RCC 7860 (cell line): Measurements from ENCODE around the gene POLR3A.

Experiments used
- DNase-seq: peaks from one replicate; pipeline ENCODE4 v3.0.0-alpha.2; 2015; ENCODE audit warnings: low spot score
- FAIRE-seq: peaks from 2 replicates; lab custom pipeline; 2012; peaks lifted over from hg19 to GRCh38; lab: Jason Lieb, UNC

POLR3A gene

GRCh38 chr10:77983384-77984341 is 45.7 kb downstream of the POLR3A start:
- no peak for FAIRE-seq

DNA sequence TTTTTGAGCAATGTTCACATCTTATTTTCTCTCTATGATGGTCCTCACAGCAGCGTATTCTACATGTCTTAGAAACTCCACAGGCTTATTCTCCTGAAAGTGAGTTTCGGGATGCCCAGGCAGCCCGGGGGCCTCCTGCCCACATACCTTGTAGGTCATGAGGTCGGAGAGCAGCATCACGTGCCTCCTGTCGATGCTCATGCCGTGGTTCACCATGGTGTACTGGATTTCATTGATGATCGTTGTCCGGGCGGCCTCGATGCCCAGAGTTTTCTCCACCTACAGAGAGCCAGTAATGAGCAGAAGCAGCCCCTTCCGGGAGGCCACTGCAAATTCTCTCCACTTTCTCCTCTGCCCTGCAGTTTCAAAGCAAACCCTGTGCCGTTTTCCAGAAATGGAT is 48.0 kb downstream of the POLR3A start:
- no peak for FAIRE-seq

More at GRCh38 chr10:77983384-77984341, 45.7 kb downstream of the POLR3A start:
- peak; percentile 16 for DNase-seq

DNA sequence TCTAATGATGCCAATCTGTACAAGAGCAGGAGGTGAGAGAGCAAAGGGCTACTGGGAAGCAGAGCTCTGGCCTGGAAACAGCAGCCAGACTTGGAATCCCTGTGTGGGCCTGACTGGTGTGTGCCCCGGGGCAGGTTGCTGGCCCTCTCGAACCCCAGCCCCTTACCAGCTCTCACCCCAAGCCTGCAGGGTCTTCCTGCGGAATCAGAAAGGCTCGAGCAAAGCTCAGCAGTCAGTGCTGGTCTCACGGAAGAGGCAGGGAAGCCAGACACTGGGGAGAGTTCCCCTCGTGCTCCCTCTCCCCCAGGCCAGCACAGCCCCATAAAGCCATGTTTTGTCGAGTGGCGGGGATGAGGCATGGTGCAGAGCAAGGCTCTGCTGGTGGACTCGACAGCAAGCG is 50.1 kb downstream of the POLR3A start:
- DNase-seq: no peak
- FAIRE-seq: no peak

More for the DNA sequence above, 48.0 kb downstream of the POLR3A start:
- no peak for DNase-seq

- DNase-seq (no peak), FAIRE-seq (no peak)
These were observed 51.0 kb downstream of the POLR3A start for GRCh38 chr10:77978360-77978759.

- FAIRE-seq: no peak
- DNase-seq: no peak
These were observed 51.4 kb downstream of the POLR3A start for GRCh38 chr10:77977934-77978333.

DNA sequence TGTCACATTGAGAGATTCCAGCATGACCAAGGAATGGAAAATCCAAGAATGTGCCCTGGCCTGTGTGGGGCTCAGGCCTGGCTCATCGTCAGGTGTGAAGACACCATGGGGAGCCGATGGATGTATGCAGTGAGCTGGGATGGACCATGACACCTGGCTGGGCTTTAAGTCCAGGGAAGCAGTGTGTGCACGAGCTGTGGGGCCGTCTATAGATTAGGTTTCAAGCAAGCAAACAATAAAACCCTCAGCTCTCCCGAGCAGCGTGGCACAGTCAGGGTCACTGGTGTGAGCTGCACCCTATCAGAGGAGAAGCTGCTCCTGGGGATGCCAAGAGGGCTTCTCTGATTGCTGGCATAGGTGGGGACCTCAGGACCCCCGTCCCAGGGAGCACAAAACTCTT is 52.3 kb downstream of the POLR3A start:
- FAIRE-seq (no peak), DNase-seq (no peak)

DNA sequence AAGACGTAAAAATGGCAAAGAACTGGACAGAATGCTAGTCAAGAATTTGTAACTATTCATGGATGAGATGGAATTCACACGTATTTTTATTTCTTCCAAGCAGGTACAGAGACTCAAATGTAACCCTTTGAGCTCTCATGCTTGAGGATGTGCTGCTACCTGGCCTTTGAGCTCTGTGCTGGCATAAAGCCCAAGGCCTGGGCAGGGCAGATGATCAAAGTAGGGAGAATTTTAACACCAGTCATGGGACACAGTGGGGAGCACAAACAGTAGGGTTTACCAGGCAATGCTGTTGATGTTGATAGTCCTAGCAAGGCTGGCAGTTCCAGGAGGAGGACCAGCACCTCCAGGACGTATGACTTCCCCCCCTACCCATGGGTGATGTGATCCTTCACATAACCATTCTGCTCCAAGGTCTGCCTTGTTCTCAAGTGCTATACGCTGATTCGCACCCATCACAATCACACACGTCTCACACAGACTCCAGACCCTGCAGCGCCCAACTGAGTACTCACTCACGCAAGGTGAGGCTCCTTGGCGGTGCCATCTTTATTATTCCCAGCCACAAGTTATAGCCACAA is 54.1 kb downstream of the POLR3A start:
- FAIRE-seq (no peak), DNase-seq (no peak)

GRCh38 chr10:77974396-77975074 is 54.8 kb downstream of the POLR3A start:
- FAIRE-seq (no peak), DNase-seq (no peak)

DNA sequence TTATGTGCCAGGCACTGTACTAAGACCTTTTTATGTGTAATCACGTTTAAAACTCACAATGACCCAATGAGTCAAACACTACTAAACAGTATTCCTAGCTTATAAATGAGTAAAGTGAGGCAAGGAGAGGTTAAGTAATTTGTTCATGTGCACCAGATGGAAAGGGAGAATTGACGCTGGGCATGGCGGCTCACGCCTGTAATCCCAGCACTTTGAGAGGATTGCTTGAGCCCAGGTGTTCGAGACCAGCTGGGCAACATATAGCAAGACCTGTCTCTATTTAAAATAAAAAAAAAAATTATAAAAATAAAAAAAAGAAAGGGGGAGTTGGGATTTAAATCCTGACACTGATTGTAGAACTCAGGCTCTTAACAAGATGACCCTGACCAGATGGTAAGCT is 56.0 kb downstream of the POLR3A start:
- FAIRE-seq (no peak), DNase-seq (no peak)

DNA sequence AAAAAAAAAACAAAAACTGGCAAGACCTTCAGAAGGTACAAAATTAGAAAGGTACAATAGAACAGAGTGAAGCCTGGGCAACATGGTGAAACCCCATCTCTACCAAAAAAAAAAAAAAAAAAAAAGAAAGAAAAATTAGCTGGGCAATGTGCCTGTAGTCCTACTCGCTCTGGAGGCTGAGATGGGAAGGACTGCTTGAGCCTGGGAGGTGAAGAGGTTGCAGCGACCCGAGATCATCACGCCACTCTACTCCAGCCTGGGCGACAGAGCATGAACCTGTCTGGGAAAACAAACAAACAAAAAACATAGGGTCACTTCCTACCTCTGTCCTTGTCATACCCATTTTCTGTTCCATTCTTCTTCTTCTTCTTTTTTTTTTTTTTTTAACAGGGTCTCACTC is 57.2 kb downstream of the POLR3A start:
- FAIRE-seq (no peak), DNase-seq (no peak)

DNA sequence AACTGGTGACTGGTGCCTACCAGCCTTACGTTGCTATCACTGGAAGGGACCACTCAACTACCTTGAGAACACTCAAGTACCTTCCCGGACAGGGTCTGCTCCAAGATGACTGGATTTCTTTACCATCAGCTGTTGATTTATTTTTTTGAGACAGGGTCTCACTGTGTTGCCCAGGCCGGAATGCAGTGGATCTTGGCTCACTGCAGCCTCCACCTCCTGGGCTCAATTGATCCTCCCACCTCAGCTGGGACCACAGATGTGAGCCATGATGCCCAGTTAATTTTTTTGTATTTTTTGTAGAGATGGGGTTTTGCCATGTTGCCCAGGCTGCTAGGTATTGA is 57.5 kb downstream of the POLR3A start:
- no peak for FAIRE-seq
- no peak for DNase-seq

DNA sequence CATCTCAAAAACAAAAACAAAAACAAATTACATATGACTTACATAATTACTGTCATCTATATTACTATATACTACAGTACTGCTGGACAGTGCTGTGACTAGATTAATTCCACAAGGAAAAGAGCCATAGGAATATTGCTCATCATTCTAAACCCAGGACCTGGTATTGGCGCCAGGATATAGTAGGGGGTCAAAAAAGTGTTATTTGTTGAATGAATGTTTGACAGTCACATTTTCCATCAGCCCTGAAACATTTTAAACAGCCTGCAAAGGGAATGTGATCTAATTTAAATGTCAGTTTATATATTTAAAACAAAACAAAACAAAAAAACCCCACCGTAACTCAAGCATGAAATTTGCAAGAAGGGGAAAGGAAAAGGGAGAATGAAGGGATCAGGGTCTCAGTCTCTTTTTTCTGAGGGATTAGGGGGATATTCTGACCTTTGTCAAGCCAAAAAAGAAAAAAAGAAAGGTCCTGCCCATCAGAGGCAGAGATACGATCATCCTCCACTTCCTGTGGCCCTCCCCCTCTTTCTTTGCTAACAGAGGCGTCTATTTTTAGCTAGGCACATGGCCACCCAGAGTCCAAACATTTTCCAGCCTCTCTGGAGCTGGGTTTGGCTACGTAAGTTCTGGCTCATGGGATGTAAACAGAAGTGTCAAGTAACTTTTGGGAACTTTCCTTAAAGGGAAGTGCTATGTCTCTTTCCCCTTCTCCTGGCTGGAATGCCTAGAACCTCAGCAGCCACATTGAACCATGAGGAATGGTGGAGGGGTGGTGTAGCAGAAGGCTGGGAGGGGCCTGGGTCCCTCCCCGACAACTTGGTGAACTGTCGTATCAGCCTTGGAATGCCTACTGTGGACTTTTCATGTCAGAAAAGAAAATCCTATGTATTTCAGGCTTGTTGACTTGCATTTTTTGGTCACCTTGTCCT is 58.2 kb downstream of the POLR3A start:
- no peak for DNase-seq
- no peak for FAIRE-seq

- DNase-seq: no peak
- FAIRE-seq: no peak
These were observed 60.2 kb downstream of the POLR3A start for GRCh38 chr10:77969114-77969513.

DNA sequence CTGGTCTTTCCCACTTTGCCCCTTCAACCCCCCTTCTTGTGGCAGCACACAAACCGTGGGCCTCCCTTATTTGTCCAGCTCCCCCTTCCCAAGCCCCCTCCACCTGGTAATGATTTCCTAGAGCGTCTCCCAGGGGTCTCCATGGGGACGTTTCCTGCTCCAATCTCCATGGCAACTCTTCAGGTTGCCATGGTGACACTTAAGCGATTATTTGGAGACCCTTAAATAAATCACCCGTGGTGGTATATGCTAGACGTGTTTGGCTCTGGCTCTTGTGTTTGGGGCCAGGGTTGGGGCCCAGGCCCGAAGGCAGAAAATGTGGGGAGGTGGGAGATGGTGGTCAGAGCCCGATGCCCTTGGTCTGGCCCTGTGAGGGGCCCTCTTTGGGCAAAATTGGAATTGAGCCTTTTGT is 61.7 kb downstream of the POLR3A start:
- FAIRE-seq (no peak), DNase-seq (no peak)

DNA sequence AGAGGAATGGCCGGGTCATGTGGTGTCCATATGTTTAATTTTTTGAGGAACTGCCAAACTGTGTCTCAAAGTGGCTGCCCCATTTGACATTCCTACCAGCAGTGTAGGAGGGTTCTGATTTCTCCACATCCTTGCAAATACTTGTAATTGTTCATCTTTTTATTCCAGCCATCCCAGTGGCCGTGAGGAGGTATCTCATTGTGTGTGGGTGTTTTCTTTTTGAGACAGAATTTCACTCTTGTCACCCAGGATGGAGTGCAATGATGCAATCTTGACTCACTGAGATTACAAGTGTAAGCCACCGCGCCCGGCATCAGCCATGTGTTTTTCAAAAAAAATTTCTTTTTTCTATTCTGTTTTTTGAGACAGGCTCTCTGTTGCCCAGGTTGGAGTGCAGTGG is 64.0 kb downstream of the POLR3A start:
- FAIRE-seq: no peak

DNA sequence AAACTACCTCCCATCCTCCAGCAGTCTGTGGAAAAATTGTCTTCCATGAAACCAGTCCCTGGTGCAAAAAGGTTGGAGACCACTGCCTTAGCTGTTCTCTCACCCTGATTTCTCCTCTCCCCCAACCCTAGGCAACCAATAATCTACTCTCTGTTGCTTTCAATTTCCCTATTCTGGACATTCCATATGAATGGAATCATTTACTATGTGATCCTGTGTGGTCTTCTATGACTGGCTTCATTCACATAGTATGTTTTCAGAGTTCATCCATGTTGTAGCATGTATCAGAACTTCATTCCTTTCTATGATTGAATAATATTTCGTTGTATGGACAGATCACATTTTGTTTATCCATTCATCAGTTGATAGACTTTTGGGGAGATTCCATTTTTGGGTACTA is 64.5 kb downstream of the POLR3A start:
- FAIRE-seq (no peak), DNase-seq (no peak)

More for the DNA sequence above, 64.0 kb downstream of the POLR3A start:
- peak; percentile 45 for DNase-seq

GRCh38 chr10:77963901-77964300 is 65.4 kb downstream of the POLR3A start:
- no peak for DNase-seq

GRCh38 chr10:77962350-77963146 is 66.8 kb downstream of the POLR3A start:
- FAIRE-seq: no peak

More at GRCh38 chr10:77963901-77964300, 65.4 kb downstream of the POLR3A start:
- no peak for FAIRE-seq

DNA sequence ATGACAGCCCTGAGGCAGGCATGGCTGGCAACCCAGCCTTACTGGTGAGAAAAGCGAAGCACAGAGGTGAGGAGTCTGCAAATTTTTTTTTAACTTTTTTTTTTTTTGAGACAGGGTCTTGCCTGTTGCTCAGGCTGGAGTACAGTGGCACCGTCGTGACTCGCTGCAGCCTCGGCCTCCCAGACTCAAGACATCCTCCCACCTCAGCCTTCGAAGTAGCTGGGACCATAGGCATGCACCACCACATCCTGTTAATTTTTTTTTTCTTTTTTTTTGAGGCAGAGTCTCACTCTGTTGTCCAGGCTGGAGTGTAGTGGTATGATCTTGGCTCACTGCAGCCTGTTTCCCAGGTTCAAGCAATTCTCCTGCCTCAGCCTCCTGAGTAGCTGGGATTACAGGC is 67.6 kb downstream of the POLR3A start:
- FAIRE-seq: no peak
- DNase-seq: no peak

More at GRCh38 chr10:77962350-77963146, 66.8 kb downstream of the POLR3A start:
- DNase-seq: no peak

DNA sequence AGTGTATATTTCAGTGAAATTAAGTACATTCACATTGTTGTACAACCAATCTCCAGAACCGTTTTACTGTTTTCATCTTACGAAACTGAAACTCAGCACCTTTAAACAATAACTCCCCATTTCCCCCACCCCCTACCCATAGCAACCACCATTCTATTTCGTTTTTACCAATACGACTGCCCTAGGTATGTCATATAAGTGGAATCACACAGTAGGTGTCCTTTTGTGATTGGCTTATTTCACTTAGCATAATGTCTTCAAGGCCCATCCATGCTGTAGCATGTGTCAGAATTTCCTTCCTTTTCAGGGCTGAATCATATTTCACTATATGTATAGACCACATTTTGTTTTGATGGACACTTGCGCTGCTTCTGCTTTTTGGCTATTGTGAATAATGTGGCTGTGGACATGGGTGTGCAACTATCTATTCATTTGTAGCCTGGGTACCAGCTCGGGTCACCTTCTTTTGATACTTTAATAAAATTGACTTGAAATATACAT is 68.4 kb downstream of the POLR3A start:
- FAIRE-seq (no peak), DNase-seq (no peak)
